KMS-11 (cell line): ENCODE results near the gene TBXAS1.

Experiments
- H2AFZ ChIP-seq: fragments of 200-600 bp; sonication (generic); 2 replicates; pipeline ENCODE4 v1.6.1; 2016; ENCODE audit warnings: antibody characterized with exemption, mixed run types, low read depth
- H3K27ac ChIP-seq: fragments of 200-600 bp; sonication (generic); 2 replicates; pipeline ENCODE4 v1.6.1; 2016; ENCODE audit warnings: mild to moderate bottlenecking, mixed run types
- H3K27me3 ChIP-seq: fragments of 200-600 bp; sonication (generic); 2 replicates; pipeline ENCODE4 v1.6.1; 2017; ENCODE audit warnings: mild to moderate bottlenecking, low read depth, mixed run types, moderate library complexity; ENCODE audit not compliant: insufficient read depth
- H3K36me3 ChIP-seq: fragments of 200-600 bp; sonication (generic); 2 replicates; pipeline ENCODE4 v1.6.1; 2017; ENCODE audit warnings: mild to moderate bottlenecking, mixed run types; ENCODE audit not compliant: insufficient read depth
- H3K4me1 ChIP-seq: fragments of 200-600 bp; sonication (generic); 2 replicates; pipeline ENCODE4 v1.6.1; 2016; ENCODE audit warnings: mild to moderate bottlenecking, low read depth, mixed run types; ENCODE audit not compliant: poor library complexity, severe bottlenecking
- H3K4me2 ChIP-seq: fragments of 200-600 bp; sonication (generic); 2 replicates; pipeline ENCODE4 v1.7.0; 2016; ENCODE audit warnings: mild to moderate bottlenecking, mixed run types
- H3K4me3 ChIP-seq: fragments of 200-600 bp; sonication (generic); IDR thresholded peaks from 2 replicates; pipeline ENCODE4 v1.6.1; 2017; ENCODE audit warnings: low read depth, low read length, mixed read lengths; ENCODE audit not compliant: insufficient read depth
- H3K79me2 ChIP-seq: fragments of 200-600 bp; sonication (generic); 2 replicates; pipeline ENCODE4 v1.6.1; 2016; ENCODE audit warnings: low read depth, mixed run types; ENCODE audit not compliant: insufficient read depth
- H3K9ac ChIP-seq: fragments of 200-600 bp; sonication (generic); 2 replicates; pipeline ENCODE4 v1.6.1; 2016; ENCODE audit warnings: mild to moderate bottlenecking, mixed run types
- H4K20me1 ChIP-seq: fragments of 200-600 bp; sonication (generic); 2 replicates; pipeline ENCODE4 v1.6.1; 2016; ENCODE audit warnings: mild to moderate bottlenecking, mixed run types; ENCODE audit not compliant: insufficient read depth
- CTCF ChIP-seq: fragments of 200-600 bp; sonication (generic); conservative IDR thresholded peaks from 2 replicates; pipeline ENCODE4 v1.6.1; 2017; ENCODE audit warnings: low read depth, mild to moderate bottlenecking, antibody characterized with exemption, low read length, moderate library complexity, mixed read lengths

Gene TBXAS1

GRCh38 chr7:139968931-139969330, 139.9 kb downstream of the TBXAS1 start:
- no peaks in the 10 kb centered on the region for H3K79me2 ChIP-seq
- H3K4me3 ChIP-seq = no peak overlapping the region
- H2AFZ ChIP-seq = no peak overlapping the region
- no peak overlapping the region for H3K9ac ChIP-seq
- no peaks in the 10 kb centered on the region for H4K20me1 ChIP-seq
- no peaks in the 10 kb centered on the region for H3K27me3 ChIP-seq
- H3K4me1 ChIP-seq = no peaks in the 10 kb centered on the region
- no peak overlapping the region for H3K27ac ChIP-seq
- H3K4me2 ChIP-seq = no peak overlapping the region
- H3K36me3 ChIP-seq = no peaks in the 10 kb centered on the region
- TF ChIP-seq CTCF = no peak

- TF ChIP-seq CTCF = no peak
- Histone ChIP-seq H3K4me2 (no peak overlapping the region), H2AFZ (no peak overlapping the region), H3K27ac (no peak overlapping the region), H3K4me3 (no peak overlapping the region), H3K9ac (no peak overlapping the region), H3K79me2 (no peaks in the 10 kb centered on the region), H3K36me3 (no peaks in the 10 kb centered on the region), H3K27me3 (no peaks in the 10 kb centered on the region), H3K4me1 (no peaks in the 10 kb centered on the region), H4K20me1 (no peaks in the 10 kb centered on the region)
These were observed 143.0 kb downstream of the TBXAS1 start for GRCh38 chr7:139972029-139972428.

- no peak for TF ChIP-seq CTCF
- no peak overlapping the region for H3K9ac ChIP-seq
- no peaks in the 10 kb centered on the region for H3K27me3 ChIP-seq
- no peak overlapping the region for H3K27ac ChIP-seq
- no peaks in the 10 kb centered on the region for H4K20me1 ChIP-seq
- no peak overlapping the region for H2AFZ ChIP-seq
- no peaks in the 10 kb centered on the region for H3K79me2 ChIP-seq
- H3K36me3 ChIP-seq = no peaks in the 10 kb centered on the region
- H3K4me2 ChIP-seq = no peak overlapping the region
- no peaks in the 10 kb centered on the region for H3K4me1 ChIP-seq
- no peak overlapping the region for H3K4me3 ChIP-seq
These were observed 144.3 kb downstream of the TBXAS1 start for GRCh38 chr7:139973101-139974050.

- Histone ChIP-seq H2AFZ (no peak overlapping the region), H3K27ac (no peak overlapping the region), H3K27me3 (no peaks in the 10 kb centered on the region), H3K4me3 (no peak overlapping the region), H3K4me2 (no peak overlapping the region), H3K79me2 (no peaks in the 10 kb centered on the region), H3K9ac (no peak overlapping the region), H3K4me1 (no peaks in the 10 kb centered on the region), H4K20me1 (no peaks in the 10 kb centered on the region), H3K36me3 (no peaks in the 10 kb centered on the region)
- no peak for TF ChIP-seq CTCF
These were observed 145.2 kb downstream of the TBXAS1 start for GRCh38 chr7:139974179-139974811.
